ENCODE results near the gene STAM.

Gene STAM

GRCh38 chr10:17756557-17757217 is 112.7 kb downstream of the STAM start:
- DNase-seq (ENCODE audit: extremely low spot score, insufficient read length, low read depth) (peak; percentile 54), FAIRE-seq (peak; percentile 93)

- DNase-seq (ENCODE audit: extremely low spot score, insufficient read length, low read depth), result no peak
- FAIRE-seq, result no peak
Measured at GRCh38 chr10:17758200-17758599, 114.2 kb downstream of the STAM start.

- FAIRE-seq, result no peak
- DNase-seq (ENCODE audit: extremely low spot score, insufficient read length, low read depth), result no peak
Measured at GRCh38 chr10:17758896-17759295, 114.9 kb downstream of the STAM start.

- no peak for FAIRE-seq
- no peak for DNase-seq (ENCODE audit: extremely low spot score, insufficient read length, low read depth)
Measured at GRCh38 chr10:17764142-17764541, 120.2 kb downstream of the STAM start.

GRCh38 chr10:17765602-17766001 is 121.7 kb downstream of the STAM start:
- FAIRE-seq, result no peak
- DNase-seq (ENCODE audit: extremely low spot score, insufficient read length, low read depth), result no peak

Measured in GM18507 (cell line).